ENCODE data around the gene TMEM187. TPM values are rescaled to one million over a fixed set of nuclear protein-coding genes. Genes with fewer than 3 reads are reported as not detected.

TMEM187 gene
- total and polyA plus RNA-seq, 2 of the 4 experiments (the other 2 are of a cell fraction) = 3.4 to 6.2 TPM

- no peak overlapping the region for H4K5ac ChIP-seq (ENCODE audit: low read depth, low read length)
- dilution Hi-C loops (cut with HindIII; ENCODE audit: low sequenced_read_pairs, unreplicated experiment) = no loop called here
- H3K23ac ChIP-seq (ENCODE audit: low read depth, low read length) = no peak overlapping the region
- H3K18ac ChIP-seq (ENCODE audit: low read depth, low read length) = no peak overlapping the region
- H3K4ac ChIP-seq (ENCODE audit: low read depth, low read length) = no peak overlapping the region
- intact Hi-C loops (cut with micrococcal nuclease) = no loop called here
- ChIA-PET POLR2A (ENCODE audit: unreplicated experiment) (no interaction called here), CTCF (interaction anchor here (1.6 kb wide), 1 partner anchor 15 kb away, joined by 4 read pairs; no protein-coding TSS in a partner anchor)
- H4K91ac ChIP-seq (ENCODE audit: insufficient read depth, low read depth, low read length) = no peak overlapping the region
- TF ChIP-seq BHLHE40 (IDR thresholded peaks at IDR 0.05; ENCODE audit: low read depth, low read length) (no peak), CHD1 (IDR thresholded peaks at IDR 0.05; ENCODE audit: low read depth, low read length) (no peak), RCOR1 (IDR thresholded peaks at IDR 0.05; ENCODE audit: insufficient replicate concordance, low read length) (no peak), CTCF (conservative IDR thresholded peaks at IDR 0.05; ENCODE audit: low read depth, low read length) (no peak), RAD21 (IDR thresholded peaks at IDR 0.05; ENCODE audit: low read length) (no peak), RFX5 (IDR thresholded peaks at IDR 0.05; ENCODE audit: low read depth, low read length) (no peak), FOS (IDR thresholded peaks at IDR 0.05; ENCODE audit: low read depth, low read length) (no peak), NFE2L2 (IDR thresholded peaks at IDR 0.05; ENCODE audit: low read depth, low read length) (no peak), SMC3 (IDR thresholded peaks at IDR 0.05; ENCODE audit: low read depth, low read length) (no peak), MAFK (IDR thresholded peaks at IDR 0.05; ENCODE audit: low read depth, low read length) (no peak), CEBPB (IDR thresholded peaks at IDR 0.05; ENCODE audit: low read depth, low read length) (no peak), USF2 (IDR thresholded peaks at IDR 0.05; ENCODE audit: low read depth, low read length) (no peak), ELK1 (IDR thresholded peaks at IDR 0.05; ENCODE audit: borderline replicate concordance, low read depth, low read length) (no peak), POLR2A (IDR thresholded peaks at IDR 0.05; ENCODE audit: low read depth, low read length) (no peak), MAZ (IDR thresholded peaks at IDR 0.05; ENCODE audit: borderline replicate concordance, low read depth, low read length) (no peak), MXI1 (IDR thresholded peaks at IDR 0.05; ENCODE audit: borderline replicate concordance, low read depth, low read length) (no peak)
- peaks cover 4 to 12% of the 10 kb centered on the region in 2 experiments; a peak in 2 of 4 replicates for H3K79me1 ChIP-seq (ENCODE audit: low read depth in 1 of 2, low read length in 2 of 2)
- no peaks in the 10 kb centered on the region for H3K27me3 ChIP-seq (ENCODE audit: control insufficient read depth, insufficient read depth, low read length)
- WGBS, 2 experiments (ENCODE audit: extremely low coverage in 2 of 2, insufficient read length in 1 of 2) = no CpG with 5 or more reads among the region's 13 CpGs
- H3K36me3 ChIP-seq (ENCODE audit: control insufficient read depth, insufficient read depth, low read length) = peaks cover 23% of the 10 kb centered on the region
- ATAC-seq (ENCODE audit: low read depth) (no peak), DNase-seq (no peak)
- H2BK120ac ChIP-seq (ENCODE audit: low read depth, low read length) = no peak overlapping the region
- H3K4me3 ChIP-seq (ENCODE audit: insufficient read depth, low read depth, low read length) = no peak overlapping the region
- H3K9me3 ChIP-seq (ENCODE audit: control insufficient read depth, insufficient read depth, low read length) = no peaks in the 10 kb centered on the region
- H3K27ac ChIP-seq (ENCODE audit: insufficient read depth, low read length) = no peak overlapping the region
- no peaks in the 10 kb centered on the region for H3K9me1 ChIP-seq (ENCODE audit: insufficient read depth, low read length)
- no TSS peak for BruUV-seq (replicated peaks)
- H3K14ac ChIP-seq (replicated peaks; ENCODE audit: low read depth, low read length) = no peak overlapping the region
- H3K4me1 ChIP-seq (ENCODE audit: control insufficient read depth, insufficient read depth, low read length) = peaks cover 2% of the 10 kb centered on the region; the same call in 1 of the 2 replicates
- no peak overlapping the region for H4K8ac ChIP-seq (ENCODE audit: low read depth in 2 of 2, low read length in 2 of 2)
- no peak overlapping the region for H2AK5ac ChIP-seq (ENCODE audit: low read depth, low read length)
- H2BK20ac ChIP-seq (ENCODE audit: low read depth, low read length) = no peak overlapping the region
- in situ Hi-C loops (cut with MboI; ENCODE audit: low sequenced_read_pairs) = no loop called here
- H2AFZ ChIP-seq (replicated peaks; ENCODE audit: low read length, poor library complexity) = no peak overlapping the region
- H4K20me1 ChIP-seq (ENCODE audit: insufficient read depth, low read length) = peaks cover 20% of the 10 kb centered on the region
- no peak overlapping the region for H3K56ac ChIP-seq (ENCODE audit: extremely low read depth, insufficient read depth, low read length)
- no peak overlapping the region for H2BK5ac ChIP-seq (ENCODE audit: low read depth, low read length, poor library complexity, severe bottlenecking)
- H3K9ac ChIP-seq (ENCODE audit: low read depth, low read length) = no peak overlapping the region
- no peak overlapping the region for H2BK15ac ChIP-seq (ENCODE audit: low read depth, low read length)
- H2AK9ac ChIP-seq (replicated peaks; ENCODE audit: low read depth, low read length, poor library complexity) = no peak overlapping the region
- no peak overlapping the region for H3K4me2 ChIP-seq (ENCODE audit: low read depth, low read length)
Measured at GRCh38 chrX:153932220-153932915, 40.2 kb upstream of the TMEM187 start.

Measured in IMR-90 (cell line).